ENCODE results near the gene NUP93.
A peak's percentile ranks its signal among the peaks of the same experiment; 100 is the strongest.

The NUP93 gene

GRCh38 chr16:56729735-56730662 is at the start of gene NUP93:
Gene NUP93, plus strand, starts transcription at chr16:56730129. Its CDS starts 18,119 bp downstream, at chr16:56748248.
- ChIA-PET CTCF (interaction anchor here (0.6 kb wide), 1 partner anchor 199 kb away, joined by 4 read pairs; no protein-coding TSS in a partner anchor), POLR2A (ENCODE audit: low non-redundant PET) (no interaction called here)
- no peak for TF ChIP-seq CTCF (conservative IDR thresholded peaks at IDR 0.05; ENCODE audit: low read depth)

GRCh38 chr16:56681939-56682702 is 47.8 kb upstream of the NUP93 start, which contains the start of gene MT1X:
Gene MT1X, plus strand, starts transcription at chr16:56682470. Its CDS starts 71 bp downstream, at chr16:56682541.
- TF ChIP-seq CTCF (conservative IDR thresholded peaks at IDR 0.05; ENCODE audit: low read depth) = no peak
- ChIA-PET CTCF (interaction anchor here (0.5 to 1.2 kb wide), 3 partner anchors 9 to 105 kb away, joined by 3 to 5 read pairs (median 3); no protein-coding TSS in a partner anchor), POLR2A (ENCODE audit: low non-redundant PET) (interaction anchor here (1.8 kb wide), 1 partner anchor 74 kb away, joined by 4 read pairs; the partner anchor contains the start of gene MT2A)
- peak; percentile 94 for DNase-seq (ENCODE audit: low spot score)
- H3K27ac ChIP-seq = peak within 1 kb of the TSS; percentile 99

More at GRCh38 chr16:56729735-56730662, at the start of gene NUP93:
- peak within 1 kb of the TSS; percentile 81 for H3K27ac ChIP-seq
- peak; percentile 93 for DNase-seq (ENCODE audit: low spot score)

- ChIA-PET POLR2A (ENCODE audit: low non-redundant PET) (interaction anchor here (0.6 to 1.8 kb wide), 4 partner anchors 18 to 79 kb away, joined by 3 to 9 read pairs (median 4); partner anchors contain the start of genes MT1E and MT2A), CTCF (interaction anchor here (0.8 to 1.2 kb wide), 3 partner anchors 8 to 19 kb away, joined by 3 to 6 read pairs (median 5); no protein-coding TSS in a partner anchor)
- no peak for TF ChIP-seq CTCF (conservative IDR thresholded peaks at IDR 0.05; ENCODE audit: low read depth)
- H3K27ac ChIP-seq = peak overlapping the region; percentile 99
- DNase-seq (ENCODE audit: low spot score) = no peak
Measured at GRCh38 chr16:56682703-56683397, 47.1 kb upstream of the NUP93 start.

- TF ChIP-seq CTCF (conservative IDR thresholded peaks at IDR 0.05; ENCODE audit: low read depth) = no peak
- ChIA-PET POLR2A (ENCODE audit: low non-redundant PET) (interaction anchor here (0.6 to 1.8 kb wide), 6 partner anchors 17 to 80 kb away, joined by 3 to 10 read pairs (median 4); partner anchors contain the start of genes MT1E and MT2A), CTCF (interaction anchor here (0.5 to 1.2 kb wide), 5 partner anchors 14 to 1198 kb away, joined by 3 to 6 read pairs (median 5); no protein-coding TSS in a partner anchor)
- H3K27ac ChIP-seq = peak overlapping the region; percentile 99
- DNase-seq (ENCODE audit: low spot score) = no peak
Measured at GRCh38 chr16:56683424-56684172, 46.3 kb upstream of the NUP93 start.

GRCh38 chr16:56684256-56684925 is 45.5 kb upstream of the NUP93 start:
- POLR2A ChIA-PET (ENCODE audit: low non-redundant PET) = interaction anchor here (1.3 to 1.7 kb wide), 3 partner anchors 17 to 77 kb away, joined by 4 to 10 read pairs (median 9); partner anchors contain the start of gene MT2A
- no peak for TF ChIP-seq CTCF (conservative IDR thresholded peaks at IDR 0.05; ENCODE audit: low read depth)

More at GRCh38 chr16:56684256-56684925, 45.5 kb upstream of the NUP93 start:
- peak overlapping the region; percentile 99 for H3K27ac ChIP-seq
- CTCF ChIA-PET = interaction anchor here (0.5 to 1.2 kb wide), 2 partner anchors 104 to 1199 kb away, joined by 3 to 5 read pairs; no protein-coding TSS in a partner anchor
- DNase-seq (ENCODE audit: low spot score) = no peak

All from RWPE1 (cell line).